HG02884 (cell line): ENCODE measurements around the gene MAP3K12.

ENCODE experiments used
- ATAC-seq: cut with Tn5 transposase; IDR thresholded peaks from one replicate; pipeline ENCODE4 v1.9.1; 2021; ENCODE audit warnings: mild to moderate bottlenecking, moderate library complexity; ENCODE audit not compliant: unreplicated experiment

Gene MAP3K12

DNA sequence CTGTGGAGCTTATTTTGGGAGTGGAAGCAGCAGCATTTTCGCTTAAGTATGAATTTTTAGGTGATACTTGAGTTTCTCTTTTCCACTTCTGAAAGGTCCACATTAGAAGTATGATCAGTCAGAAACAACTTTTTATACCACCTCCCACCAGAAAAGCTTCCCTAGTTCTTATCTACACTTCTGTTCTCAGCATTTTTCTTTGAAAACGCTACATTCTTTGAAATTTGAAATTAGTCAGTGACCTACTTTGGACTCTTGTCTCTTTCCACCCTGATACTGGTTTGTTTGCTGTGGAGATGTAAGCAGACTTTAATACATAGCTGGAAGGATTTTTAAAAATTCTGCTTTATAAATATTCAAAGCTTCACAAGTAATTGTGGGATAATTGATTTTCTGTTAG lies 25.2 kb downstream of the MAP3K12 start:
- ATAC-seq, result no peak

DNA sequence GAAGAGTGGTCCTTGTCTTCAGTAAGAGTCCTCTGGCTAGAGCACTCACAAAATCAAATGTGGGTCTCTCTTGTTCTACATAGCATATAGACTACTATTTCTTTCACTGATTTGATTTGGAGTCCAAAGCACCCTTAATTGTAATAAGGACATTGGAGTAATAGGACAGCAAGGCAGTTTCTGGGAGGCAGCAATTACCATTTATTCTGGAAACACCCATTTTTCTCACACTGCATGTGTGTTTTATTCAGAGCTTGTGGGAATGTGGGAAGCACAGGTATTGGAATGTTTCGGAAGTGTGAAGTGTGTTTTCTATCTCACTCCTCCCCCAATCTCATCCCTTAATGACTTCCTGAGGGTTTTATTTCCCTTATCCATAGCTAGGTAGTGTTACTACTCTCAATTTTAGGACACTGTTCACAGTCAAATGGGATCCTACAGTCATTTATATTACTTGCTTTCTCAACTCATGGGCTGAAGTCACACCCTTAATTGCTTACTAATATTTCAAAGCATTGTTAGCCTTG lies 27.1 kb downstream of the MAP3K12 start:
- no peak for ATAC-seq

DNA sequence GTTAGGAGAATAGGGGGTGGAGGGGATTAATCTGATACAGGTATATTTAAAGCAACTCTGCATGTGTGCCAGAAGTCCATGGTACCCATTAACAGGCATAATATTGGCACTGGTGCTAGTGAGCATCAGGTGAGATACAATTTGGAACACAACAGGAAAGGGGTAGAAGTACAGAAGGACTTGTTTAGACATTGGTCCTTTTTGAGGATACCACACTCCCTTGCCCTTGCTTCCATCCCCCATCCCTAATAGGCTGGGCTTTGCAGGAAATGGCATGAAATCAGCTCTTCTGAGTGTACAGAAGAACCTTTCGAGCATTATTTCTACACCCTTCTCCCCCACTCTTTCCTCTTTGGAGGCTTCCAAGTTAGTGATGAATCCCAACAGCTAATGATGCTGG lies 31.0 kb downstream of the MAP3K12 start:
- ATAC-seq, result no peak

DNA sequence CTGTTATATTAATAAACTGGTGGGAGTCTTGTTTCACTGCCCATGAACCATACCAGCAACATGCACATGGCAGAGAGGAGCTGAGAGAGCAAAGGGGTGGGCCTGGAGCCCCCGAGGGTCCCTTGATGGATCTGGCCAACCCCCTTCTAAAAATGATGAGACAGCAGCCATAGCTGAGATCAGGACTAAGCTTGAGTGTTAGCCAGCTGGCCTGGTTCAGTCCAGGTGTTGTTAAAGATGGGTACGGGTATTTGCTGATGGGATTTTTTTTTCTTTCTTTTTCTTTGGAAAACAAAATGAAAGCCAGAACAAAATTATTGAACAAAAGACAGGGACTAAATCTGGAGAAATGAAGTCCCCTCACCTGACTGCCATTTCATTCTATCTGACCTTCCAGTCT lies 31.4 kb downstream of the MAP3K12 start:
- no peak for ATAC-seq

DNA sequence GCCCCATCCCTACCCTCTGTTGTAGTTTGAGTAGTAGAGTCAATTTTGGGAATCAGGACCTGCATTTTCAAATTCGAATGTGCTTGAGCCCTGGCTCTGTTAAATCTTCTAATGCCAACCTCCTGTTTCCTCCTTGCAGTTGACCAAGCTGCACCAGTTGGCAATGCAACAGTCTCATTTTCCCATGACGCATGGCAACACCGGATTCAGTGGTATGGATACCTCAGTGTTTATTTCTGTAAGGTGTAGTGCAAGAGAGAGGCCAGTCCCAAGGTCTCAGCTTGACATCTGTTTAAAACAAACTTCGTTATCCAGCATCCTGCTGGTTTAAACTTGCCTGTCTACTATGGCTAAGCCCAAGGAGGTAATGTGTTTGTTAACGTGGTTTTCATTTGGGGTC lies 32.2 kb downstream of the MAP3K12 start:
- ATAC-seq, result no peak

DNA sequence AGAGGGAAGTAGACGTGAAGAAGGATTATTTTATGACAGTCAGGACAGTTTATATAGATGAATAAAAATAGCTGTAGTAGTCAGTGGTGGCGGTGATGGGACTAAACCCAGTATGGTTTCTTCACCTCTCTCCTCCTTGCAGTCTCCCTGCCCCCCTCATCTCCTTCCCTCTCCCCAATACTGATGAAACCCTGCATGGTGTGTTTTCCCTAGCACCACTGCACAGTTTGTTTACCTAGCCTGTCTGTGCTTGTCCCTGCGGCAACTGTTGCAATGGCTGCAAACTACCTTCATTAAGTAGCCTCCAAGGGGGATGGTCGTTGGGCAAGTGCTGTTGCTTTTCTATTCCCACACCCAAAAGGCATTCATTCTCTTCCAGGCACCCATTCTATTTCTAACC lies 32.6 kb downstream of the MAP3K12 start:
- no peak for ATAC-seq

DNA sequence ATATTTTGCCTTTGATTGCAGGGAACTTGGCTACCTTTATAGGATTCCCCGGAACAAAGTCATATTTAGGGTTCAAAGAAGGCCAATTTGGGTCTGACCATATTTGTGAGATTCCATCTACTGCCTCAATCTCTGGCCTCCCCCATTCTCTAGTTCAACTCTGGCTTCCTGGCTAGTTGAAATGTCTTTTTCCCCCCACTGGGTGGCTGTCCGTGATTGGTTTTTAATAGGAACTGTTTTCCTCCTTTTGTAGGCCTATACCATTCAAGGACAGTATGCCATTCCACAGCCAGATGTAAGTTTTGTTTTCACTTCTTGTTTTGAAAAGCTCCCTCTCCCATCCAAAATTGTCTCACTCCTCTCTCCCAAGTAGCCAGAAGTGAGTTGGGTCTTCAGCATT lies 33.6 kb downstream of the MAP3K12 start:
- ATAC-seq, result no peak

DNA sequence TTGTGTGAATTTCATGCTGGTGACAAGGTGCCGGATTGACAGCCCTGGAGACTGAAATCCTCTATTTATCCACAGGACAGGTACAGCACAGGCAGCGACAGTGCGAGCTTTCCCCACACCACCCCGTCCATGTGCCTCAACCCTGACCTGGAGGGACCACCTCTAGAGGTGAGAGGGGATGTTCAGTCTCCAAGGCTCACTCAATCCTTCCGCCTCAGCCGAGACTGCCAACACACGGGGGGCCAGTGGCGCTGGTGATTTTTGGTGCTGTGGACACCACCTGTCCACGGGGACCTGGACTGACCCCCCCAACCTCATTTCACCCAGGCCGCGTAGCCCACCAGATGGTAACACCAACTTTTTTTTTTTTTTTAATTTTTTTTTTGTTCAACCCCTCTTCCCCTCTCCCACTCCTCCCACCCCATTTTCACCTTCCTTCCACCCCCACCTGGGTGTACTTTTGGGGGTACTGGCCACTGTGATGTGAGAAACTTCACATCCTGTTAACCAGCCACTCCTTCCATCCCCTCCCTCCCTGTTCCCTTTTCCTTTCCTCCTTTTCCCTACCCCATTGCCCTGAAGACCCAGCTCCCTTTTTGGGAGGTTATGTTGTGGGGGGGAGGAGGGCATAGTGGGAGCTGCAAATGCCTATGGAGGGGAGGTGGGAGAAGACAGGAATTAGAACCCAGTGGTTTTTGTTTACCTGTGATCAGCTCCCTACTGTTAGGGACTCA lies 34.4 kb downstream of the MAP3K12 start:
- ATAC-seq, result no peak

DNA sequence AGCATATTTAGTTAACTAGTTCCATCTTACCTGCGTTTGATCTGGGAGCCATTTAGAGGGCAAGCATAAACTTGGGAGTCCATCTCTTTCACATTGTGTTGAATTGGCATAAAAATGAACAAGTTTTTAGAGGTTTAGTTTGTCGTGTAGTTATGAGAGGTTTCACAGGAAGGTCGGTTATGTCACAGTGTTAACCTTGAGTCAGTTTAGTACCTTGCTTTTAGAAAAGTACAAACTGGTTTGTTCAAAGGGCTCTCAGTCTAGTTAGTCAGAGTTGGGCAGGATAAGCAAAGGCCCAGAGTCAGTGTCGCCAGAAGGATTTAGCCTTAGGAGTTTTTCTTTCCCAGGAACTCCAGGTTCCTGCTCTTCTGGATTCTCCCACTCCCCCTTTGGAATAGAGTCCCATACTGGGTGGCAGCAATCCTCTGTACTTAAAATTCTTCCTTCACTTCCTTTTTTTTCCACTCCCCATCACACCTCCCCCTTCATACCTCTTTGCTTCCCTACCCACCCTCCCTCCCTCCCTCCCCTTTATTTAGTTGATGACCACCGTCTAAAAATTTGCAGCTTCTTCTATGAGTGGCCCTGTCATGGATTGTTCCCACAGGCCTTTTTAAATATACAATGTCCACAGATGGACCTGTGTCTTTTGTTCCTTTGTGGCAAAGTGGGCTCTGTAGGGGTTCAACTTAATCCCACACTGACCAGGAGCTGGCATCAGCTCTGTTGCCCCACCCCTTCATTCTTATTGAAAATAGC lies 35.3 kb downstream of the MAP3K12 start:
- ATAC-seq, result no peak

DNA sequence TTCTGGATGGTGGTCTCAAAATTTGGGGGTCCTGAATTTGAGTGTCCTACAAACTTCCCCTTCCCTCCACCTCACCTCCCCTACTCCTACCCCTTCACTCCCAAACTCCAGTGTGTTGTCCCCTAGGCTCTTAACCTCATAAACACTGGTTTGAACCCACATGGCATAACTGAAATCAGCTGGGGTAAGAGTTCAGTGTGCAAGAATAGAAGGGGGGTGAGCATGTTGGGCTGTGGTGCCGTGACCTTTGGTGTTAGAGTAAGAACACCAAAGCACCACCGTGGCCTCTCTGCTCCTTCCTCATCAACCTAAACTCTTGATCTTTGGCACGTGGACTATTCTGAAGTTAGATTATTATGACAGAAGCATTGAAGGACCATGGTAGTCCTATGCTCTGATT lies 36.3 kb downstream of the MAP3K12 start:
- ATAC-seq, result no peak

DNA sequence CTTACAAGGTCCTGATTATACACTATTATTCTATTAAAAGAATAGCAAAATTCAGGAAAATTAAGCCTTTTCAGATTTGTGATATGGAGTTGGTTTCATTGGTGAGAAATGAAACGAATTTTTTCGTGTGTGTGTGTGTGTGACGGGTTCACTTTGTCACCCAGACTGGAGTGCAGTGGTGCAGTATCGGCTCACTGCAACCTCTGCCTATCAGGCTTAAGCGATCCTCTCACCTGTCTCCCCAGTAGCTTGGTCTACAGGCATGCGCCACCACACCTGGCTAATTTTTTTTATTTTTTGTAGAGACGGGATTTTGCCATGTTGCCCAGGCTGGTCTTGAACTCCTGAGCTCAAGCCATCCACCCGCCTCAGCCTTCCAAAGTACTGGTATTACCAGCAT lies 37.7 kb downstream of the MAP3K12 start:
- ATAC-seq, result no peak

DNA sequence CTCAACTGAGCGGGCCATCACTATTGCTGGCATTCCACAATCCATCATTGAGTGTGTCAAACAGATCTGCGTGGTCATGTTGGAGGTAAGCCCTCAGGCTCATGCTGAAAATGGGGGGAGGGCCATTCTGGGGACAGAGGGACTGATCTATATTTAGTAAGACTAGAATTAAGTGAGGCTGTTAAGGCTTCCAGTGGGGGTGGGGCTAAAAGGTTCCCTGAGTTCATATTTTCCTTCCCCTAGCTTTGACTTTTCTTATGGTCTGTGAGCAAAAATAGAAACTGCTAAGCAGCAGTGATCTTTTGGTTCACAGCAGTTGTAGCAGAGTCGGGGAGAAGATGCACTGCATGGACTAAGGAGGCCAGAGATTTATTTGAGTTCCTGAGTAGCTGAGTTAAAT lies 38.2 kb downstream of the MAP3K12 start:
- no peak for ATAC-seq

DNA sequence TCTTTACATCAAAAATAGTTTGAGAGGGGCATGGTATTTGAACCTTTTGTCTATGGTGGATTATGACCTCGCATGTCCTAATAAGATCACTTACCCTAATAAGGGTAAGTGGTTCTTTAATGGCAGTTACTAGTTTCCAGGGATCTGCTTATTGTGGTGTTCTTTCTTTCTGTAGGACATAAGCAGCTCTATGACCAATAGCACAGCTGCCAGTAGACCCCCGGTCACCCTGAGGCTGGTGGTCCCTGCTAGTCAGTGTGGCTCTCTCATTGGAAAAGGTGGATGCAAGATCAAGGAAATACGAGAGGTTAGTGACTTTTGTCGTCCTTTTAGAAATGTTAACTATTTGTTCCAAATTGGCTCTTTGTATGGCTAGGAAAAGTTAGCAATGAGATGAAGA lies 40.2 kb downstream of the MAP3K12 start:
- no peak for ATAC-seq

DNA sequence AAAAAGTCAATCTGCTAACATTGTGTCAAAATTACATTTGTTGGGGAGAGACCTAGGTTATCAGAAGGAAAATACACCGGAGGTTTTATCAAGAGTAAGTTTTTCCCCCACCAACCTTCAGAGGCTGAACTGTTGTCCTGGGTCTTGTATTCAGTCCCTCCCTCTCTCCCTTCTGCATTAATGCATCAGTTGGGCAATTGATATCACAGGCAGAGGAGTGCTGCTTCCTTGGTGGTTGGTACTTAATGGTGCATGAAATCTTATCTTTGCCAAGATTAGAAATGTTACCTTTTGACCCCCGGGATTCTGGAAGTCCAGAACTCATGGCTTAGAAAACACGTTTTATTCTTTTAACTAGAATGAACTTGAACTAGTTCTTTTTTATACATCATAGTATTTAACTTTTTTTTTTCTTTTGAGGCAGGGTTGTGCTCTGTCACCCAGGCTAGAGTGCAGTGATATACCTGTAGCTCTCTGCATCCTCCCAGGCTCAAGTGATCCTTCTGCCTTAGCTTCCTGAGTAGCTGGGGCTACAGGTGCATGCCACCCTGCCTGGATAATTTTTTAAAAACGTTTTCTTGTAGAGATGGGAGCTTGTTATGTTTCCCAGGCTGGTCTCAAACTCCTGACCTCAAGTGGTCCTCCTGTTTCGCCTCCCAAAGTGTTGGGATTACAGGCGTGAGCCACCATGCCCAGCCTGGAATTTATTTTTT lies 42.4 kb downstream of the MAP3K12 start:
- no peak for ATAC-seq

DNA sequence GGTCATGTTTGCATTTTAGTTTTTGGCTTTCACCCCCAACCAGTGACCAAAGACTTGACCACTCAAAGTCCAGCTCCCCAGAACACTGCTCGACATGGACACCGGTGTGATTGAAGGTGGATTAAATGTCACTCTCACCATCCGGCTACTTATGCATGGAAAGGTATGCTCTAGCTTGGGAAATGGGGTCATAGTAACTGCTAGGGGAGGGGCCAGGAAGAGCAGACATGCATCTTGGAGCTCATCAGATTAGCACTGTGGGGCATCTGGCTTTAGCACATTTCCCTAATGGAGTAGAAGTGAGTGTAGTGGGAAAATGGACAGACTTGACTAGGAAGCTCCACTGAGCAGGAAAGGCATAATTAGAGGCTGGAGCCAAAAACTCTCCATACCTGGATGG lies 44.6 kb downstream of the MAP3K12 start:
- ATAC-seq, result no peak

DNA sequence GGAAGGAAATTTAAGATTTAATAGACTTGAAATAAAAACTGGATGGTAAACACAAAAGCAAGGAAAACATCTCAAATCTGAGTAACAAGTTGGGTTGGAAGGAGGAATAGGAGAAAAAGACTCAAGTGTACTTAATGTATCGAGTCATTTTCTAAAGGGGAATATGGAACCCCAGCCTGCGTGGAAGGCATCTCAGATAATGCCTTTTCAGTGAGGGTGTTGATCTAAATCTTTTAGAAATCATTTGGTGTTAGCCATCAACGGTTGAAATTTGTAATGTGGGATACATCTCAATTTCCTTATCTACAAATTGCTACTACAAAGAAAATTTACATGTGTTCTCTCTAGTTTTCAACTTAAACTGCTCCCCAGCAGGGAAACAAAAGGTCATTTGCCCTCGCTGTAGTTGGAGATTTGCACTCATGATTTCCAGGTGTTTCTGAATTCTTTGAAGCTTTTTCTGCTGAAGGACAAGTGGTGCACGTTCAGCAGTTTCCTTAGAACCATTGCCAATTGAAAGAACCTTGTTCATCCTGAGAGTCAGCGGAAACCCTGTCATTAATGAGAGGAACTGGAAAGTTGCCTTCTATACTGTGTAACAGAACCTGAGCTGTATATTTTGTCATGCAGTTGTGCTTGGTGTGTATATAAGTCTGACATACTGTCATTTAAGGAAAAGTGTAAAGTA lies 45.2 kb downstream of the MAP3K12 start:
- no peak for ATAC-seq

DNA sequence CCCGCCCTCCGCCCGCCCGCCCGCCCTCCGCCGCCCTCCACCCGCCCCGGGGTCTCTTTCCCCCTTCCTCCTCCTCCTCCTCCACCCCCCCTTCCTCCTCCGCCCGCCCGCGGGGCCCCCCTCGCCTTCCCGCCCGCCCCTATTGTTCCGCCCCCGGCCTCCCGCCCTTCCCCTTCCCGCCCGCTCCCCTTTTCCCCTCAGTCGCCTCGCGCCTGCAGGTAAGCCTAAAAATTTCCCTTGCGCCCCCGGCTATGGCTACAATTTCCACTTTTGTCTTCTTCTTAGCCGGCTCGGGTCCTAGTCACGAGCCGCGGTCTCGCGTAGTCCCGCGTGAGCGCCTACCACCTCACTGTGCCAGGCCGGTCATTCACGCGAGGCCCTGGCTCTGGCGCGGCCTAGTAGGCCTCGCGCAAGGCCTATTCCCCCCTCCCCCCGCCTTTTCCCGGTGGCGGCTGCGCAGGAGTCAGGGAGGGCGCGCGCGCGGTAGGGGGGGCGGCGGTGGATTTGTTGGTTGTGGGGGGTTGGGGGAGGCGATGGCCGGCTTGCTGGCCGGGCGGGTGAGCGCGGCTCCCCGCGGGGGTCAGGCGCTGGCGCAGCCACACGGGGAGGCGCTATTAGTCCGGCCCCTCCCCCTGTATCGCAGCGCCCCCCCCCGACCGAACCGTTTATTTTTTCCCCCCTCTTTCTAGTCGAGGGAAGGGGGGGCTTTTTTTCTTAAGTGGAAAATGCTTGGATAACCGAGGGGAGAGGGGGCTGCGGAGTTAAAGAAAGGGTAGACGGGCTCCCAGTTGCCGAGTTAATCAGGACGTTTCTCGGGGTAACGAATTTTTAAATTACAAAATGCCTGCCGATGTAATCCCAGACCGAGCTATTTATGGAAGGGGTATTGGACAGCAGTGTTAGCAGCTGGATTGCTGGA lies 46.8 kb downstream of the MAP3K12 start:
- ATAC-seq, result no peak

DNA sequence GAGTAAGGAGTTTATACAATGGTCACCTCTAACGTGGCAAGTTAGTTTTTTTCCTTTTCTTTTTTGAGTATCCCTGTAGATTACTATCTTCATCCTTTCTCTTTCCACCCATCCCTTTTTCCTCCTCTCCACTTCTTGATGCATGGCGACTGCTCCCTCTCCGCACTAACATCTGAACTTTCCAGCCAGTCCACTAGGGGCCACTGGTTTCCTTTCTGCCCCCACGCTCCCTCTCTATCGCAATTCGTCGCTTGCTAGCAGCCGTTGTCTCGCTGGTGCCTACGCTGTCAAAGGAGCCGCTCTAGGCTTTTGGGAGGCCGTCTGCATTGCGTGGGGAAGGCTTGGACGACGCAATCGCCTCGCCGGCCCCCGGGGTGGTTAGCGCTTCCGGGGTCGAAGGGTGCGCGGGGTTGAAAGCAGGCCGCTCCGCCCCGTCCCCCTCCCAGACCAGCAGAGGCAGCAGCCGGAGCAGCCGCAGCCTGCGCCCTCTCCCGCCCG lies 47.5 kb downstream of the MAP3K12 start, which contains the start of gene PCBP2:
PCBP2 (plus strand) TSS at position 442 of the 498 bp plus-strand sequence. CDS start 2,699 bp downstream, outside the sequence.
- ATAC-seq, result peak; percentile 91

DNA sequence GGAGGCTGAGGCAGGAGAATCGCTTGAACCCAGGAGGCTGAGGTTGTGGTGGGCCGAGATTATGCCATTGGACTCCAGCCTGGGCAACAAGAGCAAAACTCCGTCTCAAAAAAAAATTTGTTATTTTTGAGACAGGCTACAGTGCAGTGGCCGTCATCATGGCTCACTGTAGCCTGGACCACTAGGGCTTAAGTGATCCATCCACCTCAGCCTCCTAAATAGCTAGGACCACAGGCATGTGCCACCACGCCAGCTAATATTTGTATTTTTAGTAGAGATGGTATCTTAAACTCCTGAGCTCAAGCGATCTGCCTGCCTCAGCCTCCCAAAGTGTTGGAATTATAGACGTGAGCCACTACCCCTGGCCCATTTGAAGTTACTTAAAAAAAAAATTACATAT lies 48.3 kb downstream of the MAP3K12 start:
- ATAC-seq, result no peak
